ENCODE results near the gene CHSY3.
"Not testable (repeated sequence)": the region's sequence is repeated elsewhere in the genome, so short reads cannot be mapped to it uniquely, and the experiment has no call there.

Gene CHSY3

DNA sequence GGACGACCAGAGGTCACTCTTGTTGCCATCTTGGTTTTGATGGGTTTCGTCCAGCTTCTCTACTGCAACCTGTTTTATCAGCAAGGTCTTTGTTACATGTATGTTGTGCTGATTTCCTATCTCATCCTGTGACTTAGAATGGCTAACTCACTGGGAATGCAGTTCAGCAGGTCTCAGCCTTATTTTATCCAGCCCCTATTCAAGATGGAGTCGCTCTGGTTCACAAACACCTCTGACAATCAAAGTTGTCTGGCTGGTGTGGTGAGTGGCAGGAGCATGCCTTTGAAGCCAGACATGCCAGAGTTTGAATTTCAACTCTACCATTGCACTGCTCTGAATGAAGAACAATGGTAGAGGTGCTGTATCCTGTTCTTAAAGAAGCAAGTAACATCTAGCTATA lies 253.8 kb downstream of the CHSY3 start:
- Mint-ChIP-seq H3K27ac (no peak overlapping the region), H3K4me1 (ENCODE audit: low read depth) (no peaks in the 10 kb centered on the region), H3K4me3 (no peak overlapping the region), H3K9me3 (no peaks in the 10 kb centered on the region), H3K36me3 (ENCODE audit: low read depth) (no peaks in the 10 kb centered on the region), H3K27me3 (ENCODE audit: low read depth) (no peaks in the 10 kb centered on the region)

GRCh38 chr5:130159968-130160367 lies 255.7 kb downstream of the CHSY3 start:
- H3K4me3 Mint-ChIP-seq = no peak overlapping the region
- H3K27me3 Mint-ChIP-seq (ENCODE audit: low read depth) = no peaks in the 10 kb centered on the region
- H3K27ac Mint-ChIP-seq = no peak overlapping the region
- H3K4me1 Mint-ChIP-seq (ENCODE audit: low read depth) = no peaks in the 10 kb centered on the region
- no peaks in the 10 kb centered on the region for H3K9me3 Mint-ChIP-seq
- no peaks in the 10 kb centered on the region for H3K36me3 Mint-ChIP-seq (ENCODE audit: low read depth)

GRCh38 chr5:130164966-130165365 lies 260.7 kb downstream of the CHSY3 start:
- no peaks in the 10 kb centered on the region for H3K9me3 Mint-ChIP-seq
- no peaks in the 10 kb centered on the region for H3K4me1 Mint-ChIP-seq (ENCODE audit: low read depth)
- H3K4me3 Mint-ChIP-seq = no peak overlapping the region
- H3K36me3 Mint-ChIP-seq (ENCODE audit: low read depth) = no peaks in the 10 kb centered on the region
- H3K27ac Mint-ChIP-seq = no peak overlapping the region
- H3K27me3 Mint-ChIP-seq (ENCODE audit: low read depth) = no peaks in the 10 kb centered on the region

- Mint-ChIP-seq H3K27me3 (ENCODE audit: low read depth) (no peaks in the 10 kb centered on the region), H3K36me3 (ENCODE audit: low read depth) (no peaks in the 10 kb centered on the region), H3K4me1 (ENCODE audit: low read depth) (no peaks in the 10 kb centered on the region), H3K4me3 (no peak overlapping the region), H3K27ac (no peak overlapping the region), H3K9me3 (no peaks in the 10 kb centered on the region)
Measured at GRCh38 chr5:130166839-130167490, 262.7 kb downstream of the CHSY3 start.

- Mint-ChIP-seq H3K4me3 (no peak overlapping the region), H3K4me1 (ENCODE audit: low read depth) (no peaks in the 10 kb centered on the region), H3K36me3 (ENCODE audit: low read depth) (no peaks in the 10 kb centered on the region), H3K9me3 (no peaks in the 10 kb centered on the region), H3K27me3 (ENCODE audit: low read depth) (no peaks in the 10 kb centered on the region), H3K27ac (no peak overlapping the region)
Measured at GRCh38 chr5:130168211-130168610, 263.9 kb downstream of the CHSY3 start.

GRCh38 chr5:130171699-130172098 lies 267.4 kb downstream of the CHSY3 start:
- no peaks in the 10 kb centered on the region for H3K27me3 Mint-ChIP-seq (ENCODE audit: low read depth)
- H3K27ac Mint-ChIP-seq = no peak overlapping the region
- no peak overlapping the region for H3K4me3 Mint-ChIP-seq
- no peaks in the 10 kb centered on the region for H3K9me3 Mint-ChIP-seq
- H3K4me1 Mint-ChIP-seq (ENCODE audit: low read depth) = no peaks in the 10 kb centered on the region
- H3K36me3 Mint-ChIP-seq (ENCODE audit: low read depth) = no peaks in the 10 kb centered on the region

DNA sequence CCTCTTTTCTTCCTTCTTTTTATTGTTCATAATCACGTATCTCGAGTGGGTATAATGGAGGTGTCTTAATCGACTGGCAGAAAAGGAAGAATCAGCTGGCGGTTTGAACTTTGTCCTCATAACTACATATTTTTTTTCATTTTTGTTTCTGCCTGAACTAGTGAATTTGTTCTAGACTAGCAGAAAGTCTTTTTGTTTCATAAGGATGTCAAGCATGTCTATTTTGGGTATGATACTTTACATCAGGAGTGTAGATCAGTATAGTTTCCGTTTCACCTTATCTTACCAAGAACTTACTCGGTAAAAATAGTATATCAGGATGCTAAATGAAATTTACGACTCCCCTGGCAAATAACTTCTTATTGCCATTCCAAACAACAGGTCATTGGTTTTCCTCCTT lies 278.9 kb downstream of the CHSY3 start:
- H3K9me3 Mint-ChIP-seq = no peaks in the 10 kb centered on the region
- H3K4me3 Mint-ChIP-seq = no peak overlapping the region
- H3K36me3 Mint-ChIP-seq (ENCODE audit: low read depth) = no peaks in the 10 kb centered on the region
- H3K27ac Mint-ChIP-seq = no peak overlapping the region
- H3K4me1 Mint-ChIP-seq (ENCODE audit: low read depth) = no peaks in the 10 kb centered on the region
- no peaks in the 10 kb centered on the region for H3K27me3 Mint-ChIP-seq (ENCODE audit: low read depth)

- Mint-ChIP-seq H3K27me3 (ENCODE audit: low read depth) (no peaks in the 10 kb centered on the region), H3K4me3 (no peak overlapping the region), H3K36me3 (ENCODE audit: low read depth) (no peaks in the 10 kb centered on the region), H3K9me3 (no peaks in the 10 kb centered on the region), H3K4me1 (ENCODE audit: low read depth) (no peaks in the 10 kb centered on the region), H3K27ac (no peak overlapping the region)
Measured at GRCh38 chr5:130189961-130190360, 285.7 kb downstream of the CHSY3 start.

DNA sequence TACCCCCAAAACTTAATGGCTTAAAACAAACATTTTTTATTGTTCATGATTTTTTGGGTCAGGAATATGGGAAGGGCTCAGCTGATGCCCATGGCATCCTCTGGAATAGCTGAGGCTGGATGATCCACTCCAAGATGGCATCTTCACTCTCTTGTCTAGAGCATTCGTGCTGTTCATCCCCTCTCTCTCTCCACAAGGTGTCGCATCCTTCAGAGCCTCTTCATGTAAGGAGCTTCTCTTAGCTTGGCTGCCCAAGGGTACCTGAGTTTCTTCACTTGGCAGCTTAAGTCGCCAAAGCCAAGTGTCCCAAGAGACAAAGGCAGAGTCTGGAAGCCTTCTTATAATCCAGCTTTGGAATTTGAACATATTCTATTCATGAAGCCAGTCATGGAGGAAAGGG lies 294.7 kb downstream of the CHSY3 start:
- Mint-ChIP-seq H3K9me3 (no peaks in the 10 kb centered on the region), H3K4me3 (no peak overlapping the region), H3K4me1 (ENCODE audit: low read depth) (no peaks in the 10 kb centered on the region), H3K36me3 (ENCODE audit: low read depth) (no peaks in the 10 kb centered on the region), H3K27me3 (ENCODE audit: low read depth) (no peaks in the 10 kb centered on the region), H3K27ac (no peak overlapping the region)

DNA sequence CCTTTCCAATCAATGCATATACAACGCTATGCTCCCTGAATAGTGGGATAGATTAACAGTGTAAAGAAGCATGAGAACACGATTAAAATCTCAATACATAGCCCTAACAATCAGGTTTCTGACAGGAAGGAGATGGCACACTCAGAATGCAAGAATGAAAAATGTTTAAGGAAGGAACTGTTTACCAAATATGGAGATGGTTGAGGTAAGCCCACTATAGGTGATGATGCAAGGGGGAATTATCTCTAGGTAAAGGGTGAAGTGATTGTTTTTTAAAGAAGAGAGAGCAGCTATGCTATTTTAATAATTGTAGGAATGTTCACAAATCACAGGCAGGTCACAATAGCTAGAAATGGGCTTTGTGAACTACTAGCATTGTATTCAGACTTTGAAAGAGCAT lies 302.4 kb downstream of the CHSY3 start:
- no peaks in the 10 kb centered on the region for H3K27me3 Mint-ChIP-seq (ENCODE audit: low read depth)
- H3K9me3 Mint-ChIP-seq = no peaks in the 10 kb centered on the region
- no peak overlapping the region for H3K27ac Mint-ChIP-seq
- no peaks in the 10 kb centered on the region for H3K4me1 Mint-ChIP-seq (ENCODE audit: low read depth)
- no peaks in the 10 kb centered on the region for H3K36me3 Mint-ChIP-seq (ENCODE audit: low read depth)
- no peak overlapping the region for H3K4me3 Mint-ChIP-seq

- Mint-ChIP-seq H3K9me3 (no peaks in the 10 kb centered on the region), H3K27me3 (ENCODE audit: low read depth) (no peaks in the 10 kb centered on the region), H3K4me1 (ENCODE audit: low read depth) (no peaks in the 10 kb centered on the region), H3K36me3 (ENCODE audit: low read depth) (no peaks in the 10 kb centered on the region), H3K27ac (no peak overlapping the region), H3K4me3 (no peak overlapping the region)
Measured at GRCh38 chr5:130213607-130214006, 309.3 kb downstream of the CHSY3 start.

DNA sequence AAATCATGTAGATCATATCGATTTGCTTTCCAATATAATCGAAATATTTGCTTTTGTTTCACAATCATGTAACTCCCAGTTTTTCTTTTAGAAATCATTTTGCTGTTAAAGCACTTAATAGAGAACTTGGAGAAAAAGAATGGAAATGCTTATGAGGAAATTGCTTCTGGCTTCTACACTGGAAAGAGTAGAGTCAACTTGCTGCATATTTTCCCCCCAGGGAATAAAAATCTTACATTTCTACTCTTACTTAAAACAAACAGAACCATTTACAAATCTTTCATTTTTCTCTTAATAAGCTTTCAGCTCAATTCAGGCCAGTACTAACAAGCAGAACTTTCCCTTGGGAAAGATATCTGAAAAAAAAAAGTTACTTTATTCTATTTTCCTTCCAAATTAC lies 312.0 kb downstream of the CHSY3 start:
- Mint-ChIP-seq H3K27me3 (ENCODE audit: low read depth) (no peaks in the 10 kb centered on the region), H3K4me1 (ENCODE audit: low read depth) (no peaks in the 10 kb centered on the region), H3K9me3 (no peaks in the 10 kb centered on the region), H3K27ac (no peak overlapping the region), H3K4me3 (no peak overlapping the region), H3K36me3 (ENCODE audit: low read depth) (no peaks in the 10 kb centered on the region)

DNA sequence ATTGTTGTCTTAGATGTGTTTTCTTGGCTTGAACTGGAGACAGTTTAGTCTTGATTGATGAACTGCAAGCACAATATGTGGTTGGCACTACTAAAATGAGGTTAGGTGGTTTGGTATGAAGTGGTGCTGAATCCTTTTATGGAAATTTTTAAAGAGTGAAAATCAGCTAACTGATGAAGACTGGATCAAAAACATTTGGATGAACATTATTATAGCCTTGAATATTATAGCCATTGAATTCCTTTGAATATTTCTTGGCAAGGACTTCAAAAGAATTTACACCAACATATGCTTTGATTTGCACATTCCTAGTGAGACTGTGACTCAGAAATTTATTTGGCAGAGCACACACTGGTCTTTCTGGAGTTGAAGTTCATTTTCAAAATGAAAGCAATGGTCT lies 318.3 kb downstream of the CHSY3 start:
- H3K36me3 Mint-ChIP-seq (ENCODE audit: low read depth) = no peaks in the 10 kb centered on the region
- no peaks in the 10 kb centered on the region for H3K9me3 Mint-ChIP-seq
- no peak overlapping the region for H3K27ac Mint-ChIP-seq
- no peaks in the 10 kb centered on the region for H3K27me3 Mint-ChIP-seq (ENCODE audit: low read depth)
- H3K4me1 Mint-ChIP-seq (ENCODE audit: low read depth) = no peaks in the 10 kb centered on the region
- H3K4me3 Mint-ChIP-seq = no peak overlapping the region

- not testable (repeated sequence) for H3K36me3 Mint-ChIP-seq (ENCODE audit: low read depth); H3K4me1 Mint-ChIP-seq (ENCODE audit: low read depth); H3K27me3 Mint-ChIP-seq (ENCODE audit: low read depth); H3K4me3 Mint-ChIP-seq; H3K9me3 Mint-ChIP-seq; H3K27ac Mint-ChIP-seq
Measured at GRCh38 chr5:130226556-130226955, 322.3 kb downstream of the CHSY3 start.

DNA sequence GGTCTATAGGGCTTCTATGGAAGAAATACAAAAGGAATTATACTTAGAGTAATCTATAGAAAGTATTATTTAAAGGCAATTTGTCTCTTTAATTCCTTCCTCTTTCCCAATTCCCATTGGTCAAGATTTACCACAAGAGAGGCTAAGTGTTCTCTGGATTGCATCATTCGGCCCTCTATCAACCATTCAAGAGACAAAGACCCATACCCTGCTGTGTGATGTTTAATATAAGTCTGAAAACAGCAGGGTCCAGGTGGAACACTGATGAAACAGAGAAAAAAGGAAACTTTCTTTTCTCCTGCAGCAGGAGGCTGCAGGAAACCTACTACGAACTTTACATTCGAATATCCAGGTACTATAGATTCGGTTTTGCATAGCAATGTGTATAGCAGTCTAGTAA lies 323.4 kb downstream of the CHSY3 start:
- Mint-ChIP-seq H3K4me3 (no peak overlapping the region), H3K9me3 (no peaks in the 10 kb centered on the region), H3K36me3 (ENCODE audit: low read depth) (no peaks in the 10 kb centered on the region), H3K27ac (no peak overlapping the region), H3K27me3 (ENCODE audit: low read depth) (no peaks in the 10 kb centered on the region), H3K4me1 (ENCODE audit: low read depth) (no peaks in the 10 kb centered on the region)

- peaks cover 6% of the 10 kb centered on the region for H3K9me3 Mint-ChIP-seq
- H3K27me3 Mint-ChIP-seq (ENCODE audit: low read depth) = no peaks in the 10 kb centered on the region
- no peaks in the 10 kb centered on the region for H3K4me1 Mint-ChIP-seq (ENCODE audit: low read depth)
Measured at GRCh38 chr5:130231786-130232185, 327.5 kb downstream of the CHSY3 start.

More at GRCh38 chr5:130231786-130232185, 327.5 kb downstream of the CHSY3 start:
- Mint-ChIP-seq H3K4me3 (no peak overlapping the region), H3K36me3 (ENCODE audit: low read depth) (no peaks in the 10 kb centered on the region), H3K27ac (no peak overlapping the region)
